CD4-positive, alpha-beta T cell treated with Interleukin-17A for 4 hours (primary cell): ENCODE results near the gene SPINK4.

Experiments used
- DNase-seq: peaks from one replicate; pipeline ENCODE4 v3.0.0-alpha.2; 2020; ENCODE audit warnings: mixed read lengths

Gene SPINK4

DNA sequence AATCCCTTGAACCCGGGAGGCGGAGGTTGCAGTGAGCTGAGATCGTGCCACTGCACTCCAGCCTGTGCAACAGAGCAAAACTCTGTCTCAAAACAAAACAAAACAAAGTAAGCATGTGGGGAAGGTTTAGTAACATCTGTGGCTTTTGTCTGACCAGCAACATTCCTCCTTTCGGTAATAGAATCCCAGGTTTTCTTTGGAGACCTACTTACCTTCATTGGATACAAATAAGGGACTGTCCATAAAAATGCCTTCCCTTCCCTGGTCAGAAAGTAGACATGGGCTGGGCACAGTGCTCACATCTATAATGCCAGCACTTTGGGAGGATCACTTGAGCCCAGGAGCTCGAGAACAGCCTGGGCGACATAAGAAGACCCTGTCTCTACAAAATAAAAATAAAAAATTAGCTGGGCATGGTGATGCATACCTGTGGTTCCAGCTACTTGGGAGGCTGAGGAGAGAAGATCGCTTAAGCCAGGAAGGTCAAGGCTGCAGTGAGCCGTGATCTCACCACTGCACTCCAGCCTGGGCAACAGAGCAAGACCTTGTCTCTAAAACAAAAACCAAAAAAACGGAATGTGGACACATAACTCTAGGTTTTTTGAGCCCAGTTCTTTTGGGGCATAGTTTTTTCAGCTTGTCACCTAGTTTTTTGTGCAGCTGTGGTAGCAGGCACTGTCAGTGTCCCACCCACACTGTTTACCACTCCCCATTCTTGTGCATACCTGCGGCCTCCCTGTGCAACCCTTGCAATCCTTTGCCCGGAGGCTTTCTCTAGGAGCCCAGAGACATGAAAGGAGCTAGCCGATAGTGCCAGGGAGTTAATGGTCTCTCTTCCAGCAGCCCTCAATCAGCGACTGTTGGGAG, 9.0 kb upstream of the SPINK4 start:
- DNase-seq = no peak

DNA sequence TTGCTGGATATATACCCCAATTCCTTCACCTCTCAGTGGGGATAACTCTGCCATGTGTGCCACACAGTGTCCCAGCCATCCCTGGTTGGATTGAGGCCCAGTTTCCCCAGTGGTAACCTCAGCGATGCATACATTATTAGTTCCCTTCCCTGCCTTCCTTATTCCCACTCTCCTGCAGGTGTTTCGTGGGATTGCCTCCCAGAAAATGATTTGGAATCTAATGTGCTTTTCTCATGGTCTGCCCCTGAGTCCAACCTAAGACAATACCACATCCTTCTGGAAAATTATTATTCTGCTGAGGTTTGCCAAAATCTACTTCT, 8.4 kb upstream of the SPINK4 start:
- no peak for DNase-seq

DNA sequence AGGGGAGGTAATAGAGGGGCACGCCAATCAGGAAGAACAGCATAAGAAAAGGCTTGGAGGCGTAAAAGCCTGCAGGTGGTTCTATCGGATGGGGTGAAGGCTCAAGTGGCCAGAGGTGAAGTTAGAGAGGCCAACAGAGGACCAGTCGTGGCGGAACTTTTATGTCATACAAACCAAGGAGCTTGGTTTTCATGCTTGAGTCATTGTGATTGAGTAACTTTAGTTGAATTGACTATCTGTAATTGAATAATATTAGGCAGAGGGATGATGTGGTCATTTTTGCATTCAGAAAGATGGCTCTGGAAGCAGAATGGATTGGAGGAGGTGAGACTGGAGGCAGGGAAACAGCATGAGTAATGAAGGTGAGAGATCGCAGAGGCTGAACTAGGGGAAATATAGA, 7.2 kb upstream of the SPINK4 start:
- no peak for DNase-seq

DNA sequence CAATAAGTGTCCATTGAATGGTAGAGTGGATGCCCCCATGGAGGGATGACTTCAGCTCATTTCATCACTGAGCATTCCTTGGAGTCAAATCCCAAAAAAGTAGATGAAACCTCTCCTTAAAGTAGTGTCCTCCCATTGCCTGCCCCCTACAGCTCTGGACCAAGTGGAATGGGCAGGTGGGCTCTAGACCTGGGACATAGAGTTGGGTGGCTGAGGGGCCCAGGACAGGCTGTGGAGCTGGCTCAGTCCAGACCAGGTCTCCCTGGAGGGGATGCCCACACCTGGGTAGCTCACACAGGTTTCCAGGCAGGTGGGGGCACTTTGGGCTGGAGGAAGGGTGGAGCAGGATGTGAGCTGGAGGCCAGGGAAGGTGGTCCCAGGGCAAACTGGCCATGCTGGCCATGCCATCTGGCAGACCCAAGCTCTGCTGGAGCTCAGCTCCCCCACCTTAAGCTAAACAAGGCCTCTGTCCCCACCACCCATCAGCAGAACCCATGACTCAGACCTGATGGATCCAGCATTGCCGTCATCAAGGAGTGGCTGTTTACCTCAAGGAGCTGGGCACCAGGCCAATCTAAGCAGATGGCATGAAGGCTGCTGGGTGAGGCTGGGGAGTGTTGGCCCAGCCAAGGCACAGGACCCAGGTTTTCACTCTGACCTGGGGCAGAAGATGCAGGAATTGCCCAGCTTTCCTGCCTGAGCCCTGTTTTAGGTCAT, 6.2 kb upstream of the SPINK4 start:
- no peak for DNase-seq

DNA sequence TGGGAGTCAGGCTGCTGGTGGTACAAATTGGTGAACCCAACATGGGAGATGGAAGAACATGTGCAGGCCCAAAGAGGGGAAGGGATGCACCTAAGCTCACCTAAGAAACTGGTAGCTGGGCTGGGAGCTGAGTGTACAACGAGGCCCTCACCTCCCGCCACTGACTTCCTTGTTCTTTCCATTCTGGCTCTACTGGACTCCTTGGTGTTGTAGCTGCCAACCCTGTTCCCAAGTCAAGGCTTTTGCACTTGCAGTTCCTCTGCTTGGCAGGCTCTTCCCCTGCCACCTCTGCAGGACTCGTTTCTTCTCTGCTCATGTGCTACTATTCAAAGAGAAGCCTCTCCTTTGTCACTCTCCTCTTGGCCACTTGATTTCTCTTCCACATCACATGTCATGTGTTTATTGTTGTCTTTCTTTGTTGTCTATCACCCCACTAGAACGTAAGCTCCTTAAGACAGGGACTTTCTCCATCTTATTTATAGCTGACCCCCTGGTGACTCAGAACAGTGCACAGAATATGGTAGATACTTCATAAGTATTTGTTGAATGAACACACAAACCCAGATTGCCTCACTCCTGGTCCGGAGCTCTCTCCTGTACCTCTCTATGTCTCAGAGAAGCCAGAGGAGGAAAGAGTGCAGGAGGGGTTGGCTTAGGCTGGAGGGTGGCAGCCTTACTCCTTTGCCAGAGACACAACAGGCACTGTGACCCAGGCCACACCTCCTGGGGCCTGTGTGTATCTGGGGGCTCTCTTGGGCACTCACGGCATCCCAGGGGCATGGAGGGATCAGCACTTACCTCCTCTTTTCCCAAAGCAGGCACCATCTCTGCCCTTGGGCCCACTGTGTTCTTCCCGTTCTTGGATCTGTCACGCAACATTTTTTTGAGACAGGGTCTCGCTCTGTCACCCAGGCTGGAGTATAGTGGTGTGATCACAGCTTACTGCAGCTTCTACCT, 5.2 kb upstream of the SPINK4 start:
- no peak for DNase-seq

DNA sequence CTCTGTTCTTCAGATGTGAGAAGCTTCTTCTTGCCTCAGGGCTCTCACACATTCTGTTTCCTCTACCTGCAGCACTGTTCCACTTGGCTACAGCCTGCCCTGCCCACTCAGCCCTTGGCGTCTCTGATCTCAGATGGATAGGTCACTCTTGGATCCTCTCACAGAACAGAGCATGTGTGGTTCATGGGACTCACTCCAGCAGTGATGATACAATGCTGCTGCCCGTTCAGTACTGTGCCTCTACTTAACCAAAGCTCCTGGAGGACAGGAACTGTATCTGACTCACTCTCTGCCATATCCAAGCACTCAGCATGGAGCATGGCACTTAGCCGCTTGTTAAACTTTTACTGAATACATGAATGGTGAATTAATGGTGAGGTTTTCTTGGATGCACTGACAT, 3.4 kb upstream of the SPINK4 start:
- no peak for DNase-seq

DNA sequence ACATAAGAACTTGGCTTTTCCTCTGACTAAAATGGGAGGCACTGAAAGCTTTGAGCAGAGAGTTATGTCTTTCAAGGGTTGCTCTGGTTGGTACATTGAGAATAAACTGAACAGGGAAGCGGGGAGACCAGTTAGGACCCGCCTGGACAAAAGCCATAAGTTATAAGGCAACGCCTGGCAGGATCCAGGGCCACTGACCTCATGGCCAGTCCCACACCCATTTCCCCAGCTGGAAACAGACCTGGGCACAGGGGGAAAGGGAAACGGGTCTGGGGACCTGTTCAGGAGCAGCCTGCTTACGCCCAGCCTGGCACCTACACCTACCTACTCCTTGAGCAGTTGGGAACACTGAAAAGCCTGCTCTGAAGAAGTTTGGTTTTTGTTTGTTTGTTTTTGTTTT, 1.3 kb downstream of the SPINK4 start:
- no peak for DNase-seq

DNA sequence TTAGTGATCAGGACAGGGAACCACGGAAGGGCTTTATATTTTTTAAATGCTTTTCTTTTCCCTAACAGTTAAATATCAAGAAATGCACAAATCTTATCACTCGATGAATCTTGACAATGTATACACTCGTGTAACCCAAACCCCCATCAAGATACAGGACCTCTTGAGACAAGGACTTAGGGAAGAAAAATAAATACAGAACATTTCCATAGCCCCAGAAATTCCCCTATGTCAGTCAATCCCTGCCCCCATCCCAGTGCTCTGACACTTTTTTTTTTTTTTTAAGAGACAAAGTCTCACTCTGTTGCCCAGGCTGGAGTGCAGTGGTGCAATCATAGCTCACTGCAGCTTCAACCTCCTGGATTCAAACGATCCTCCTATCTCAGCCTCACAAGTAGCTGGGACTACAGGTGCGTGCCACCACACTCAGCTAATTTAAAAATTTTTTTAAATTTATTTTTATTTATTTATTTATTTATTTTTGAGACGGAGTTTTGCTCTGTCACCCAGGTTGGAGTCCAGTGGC, 2.7 kb downstream of the SPINK4 start:
- DNase-seq = no peak

DNA sequence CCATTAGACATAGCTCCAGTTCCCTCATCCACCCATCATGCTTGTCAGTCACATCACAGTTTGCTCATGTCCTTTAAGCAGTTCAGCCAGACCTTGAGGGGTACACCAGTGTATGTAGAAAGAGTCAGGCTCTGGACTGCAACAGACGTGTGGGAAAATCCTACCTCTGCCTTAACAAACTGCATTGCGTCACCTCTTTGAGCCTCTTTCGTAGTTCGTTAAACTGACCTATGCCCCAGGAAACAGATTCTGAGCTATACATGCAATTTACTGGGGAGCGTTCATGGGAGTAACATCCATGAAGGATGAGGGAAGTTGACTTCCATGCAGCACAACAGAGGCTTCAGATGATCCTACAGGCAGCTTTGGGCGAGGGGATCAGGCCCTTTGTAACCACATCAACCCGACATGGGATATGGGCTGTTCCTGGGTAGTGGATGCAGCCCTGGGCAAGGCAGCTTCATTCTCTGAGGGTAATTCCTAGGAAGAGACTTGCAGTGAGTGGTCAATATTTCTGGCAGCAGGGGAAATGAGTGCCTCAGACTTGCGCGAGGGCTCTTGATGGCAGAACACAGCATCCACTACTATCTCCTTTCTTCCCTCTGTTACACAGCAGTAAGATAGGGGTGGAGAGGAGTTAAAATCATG, 4.3 kb downstream of the SPINK4 start:
- no peak for DNase-seq

DNA sequence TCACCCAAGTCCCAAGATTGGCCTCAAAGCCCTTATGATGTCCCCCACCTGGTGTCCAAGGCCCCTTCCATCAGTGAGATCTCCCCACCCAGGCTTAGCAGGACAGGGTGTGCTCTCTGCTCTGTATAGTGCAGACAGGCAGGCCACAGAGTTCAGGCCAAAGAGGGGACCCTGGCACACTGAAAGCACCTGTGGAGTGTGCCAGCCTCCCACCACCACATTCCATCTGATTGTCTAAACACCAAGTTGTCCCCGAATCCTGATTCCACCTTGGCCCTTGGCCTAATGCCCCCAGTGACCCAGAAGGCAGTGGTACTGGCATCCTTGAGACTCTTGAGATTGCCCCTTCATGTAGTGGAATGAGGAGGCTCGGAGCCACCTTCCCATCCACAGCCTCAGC, 5.4 kb downstream of the SPINK4 start:
- DNase-seq = no peak

DNA sequence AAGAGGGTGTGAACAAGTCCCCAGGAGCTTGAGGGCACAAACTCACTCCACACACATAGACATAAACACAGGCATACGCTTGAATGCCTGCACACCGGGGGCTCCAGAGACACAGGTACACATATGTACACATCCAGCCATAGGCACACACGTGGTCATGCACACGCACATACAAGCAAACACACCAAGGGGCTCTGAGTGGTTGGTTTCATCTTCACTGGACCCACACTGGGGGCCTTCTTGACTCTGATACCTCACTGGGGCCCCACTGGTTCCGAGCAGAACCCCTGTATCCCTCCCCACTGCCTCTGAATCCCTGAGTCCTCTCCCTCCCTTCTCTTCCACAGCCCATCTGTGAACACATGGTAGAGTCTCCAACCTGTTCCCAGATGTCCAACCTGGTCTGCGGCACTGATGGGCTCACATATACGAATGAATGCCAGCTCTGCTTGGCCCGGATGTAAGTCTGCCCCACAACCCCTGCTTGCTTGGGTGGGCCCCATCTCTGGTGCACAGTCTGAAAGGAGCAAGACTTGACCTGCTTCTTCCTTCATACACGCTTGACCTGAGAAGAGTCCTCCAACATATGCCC, 6.4 kb downstream of the SPINK4 start:
- no peak for DNase-seq

DNA sequence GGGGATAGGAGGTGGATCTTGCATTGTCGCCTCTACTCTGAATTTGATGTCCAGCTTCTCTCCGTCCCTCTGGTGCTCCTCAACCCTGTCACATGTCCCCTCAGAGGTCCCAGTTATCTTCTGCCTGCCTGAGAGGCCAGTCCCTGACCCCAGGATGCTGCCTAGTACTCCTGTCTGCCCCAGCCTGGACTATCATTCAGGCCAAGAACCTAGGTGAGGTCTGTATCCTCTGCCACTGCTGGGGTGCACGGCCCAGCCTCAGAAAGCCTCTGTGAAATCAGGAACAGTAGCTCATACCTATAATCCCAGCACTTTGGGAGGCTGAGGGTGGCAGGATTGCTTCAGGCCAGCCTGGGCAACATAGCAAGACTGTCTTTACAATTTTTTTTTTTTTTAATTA, 8.6 kb downstream of the SPINK4 start:
- no peak for DNase-seq

DNA sequence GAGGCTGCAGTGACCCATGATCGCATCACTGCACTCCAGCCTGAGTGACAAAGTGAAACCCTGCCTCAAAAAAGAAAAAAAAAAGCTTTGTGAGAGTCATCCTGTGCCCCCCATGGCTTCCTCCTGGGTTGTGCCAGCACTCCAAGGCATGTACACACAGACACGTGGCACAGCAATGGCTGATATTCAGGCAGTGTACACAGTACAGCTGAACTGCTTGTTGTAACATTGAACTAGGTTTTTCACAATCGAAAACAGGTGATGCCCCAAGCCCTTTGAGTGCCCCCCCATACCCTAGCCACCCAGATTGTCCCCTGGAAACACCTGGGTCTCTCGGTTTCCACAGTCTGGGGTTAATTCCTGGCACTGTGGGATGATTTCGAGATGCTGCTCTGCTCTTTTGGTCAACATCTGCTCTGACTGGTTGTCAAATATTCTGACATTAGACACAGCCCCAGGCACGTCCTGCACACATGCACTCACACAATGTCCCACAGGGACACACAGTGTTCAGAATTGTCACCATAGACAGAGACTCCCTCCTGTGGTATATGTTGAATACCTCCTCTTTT, 9.2 kb downstream of the SPINK4 start:
- no peak for DNase-seq

DNA sequence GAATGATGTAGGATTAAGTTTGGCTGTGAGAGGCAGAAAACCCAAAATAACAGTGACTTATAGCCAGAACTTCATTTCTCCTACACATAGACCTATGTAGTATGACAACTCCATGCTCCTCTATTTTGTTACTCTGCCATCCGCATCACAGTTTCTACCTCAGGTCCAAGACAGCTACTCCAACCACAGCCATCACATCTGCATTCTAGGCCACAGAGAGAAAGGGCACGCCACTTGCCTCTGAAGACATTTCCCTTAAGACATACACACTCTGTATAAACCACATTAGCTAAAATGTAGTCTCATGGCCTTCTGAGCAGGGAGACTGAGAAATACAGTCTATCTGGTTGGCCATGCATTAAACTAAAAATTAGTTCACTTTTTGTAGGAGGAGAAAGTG, 10.0 kb downstream of the SPINK4 start:
- DNase-seq = no peak

DNA sequence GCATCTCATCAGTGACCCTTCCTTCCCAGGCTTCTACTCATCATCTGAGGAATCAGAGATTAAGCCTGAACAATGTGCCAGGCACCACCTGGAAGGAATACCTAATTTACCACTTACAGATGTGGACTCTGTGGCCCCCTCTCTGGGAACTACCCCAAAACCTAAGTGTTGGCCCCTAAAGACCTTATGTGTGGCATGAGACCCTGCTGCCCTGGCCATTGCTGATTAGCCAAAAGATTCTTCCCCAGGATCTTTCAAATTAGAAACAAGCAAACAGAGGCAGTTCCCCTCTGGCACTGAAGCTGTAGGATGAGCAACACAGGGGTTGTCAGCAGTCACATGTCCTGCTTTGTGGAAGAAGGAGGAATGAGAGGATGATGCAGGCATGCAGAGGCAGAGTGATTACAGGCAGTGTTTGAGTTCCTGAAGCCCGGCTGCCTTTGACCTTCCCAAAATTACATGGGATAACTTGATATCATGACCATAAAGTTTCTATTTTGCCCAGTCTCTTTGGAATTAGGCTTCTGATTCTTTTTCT, 10.6 kb downstream of the SPINK4 start:
- no peak for DNase-seq

DNA sequence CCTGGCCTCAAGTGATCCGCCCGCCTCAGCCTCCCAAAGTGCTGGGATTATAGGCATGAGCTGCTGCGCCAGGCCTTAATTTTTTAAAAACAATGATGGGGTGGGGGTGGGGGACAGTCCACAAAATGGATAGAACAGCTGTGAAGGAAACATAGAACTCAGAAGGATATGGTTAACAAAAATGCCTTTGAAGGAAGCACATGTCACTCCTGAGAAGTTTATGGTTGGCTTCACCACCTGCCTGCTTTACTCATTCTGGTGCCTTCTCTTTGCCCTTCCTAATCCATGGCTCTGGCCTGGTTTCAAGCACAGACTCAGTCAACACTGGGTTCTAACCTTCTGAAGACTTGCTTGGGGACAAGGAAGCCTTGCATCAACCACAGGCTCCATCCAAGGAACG, 14.2 kb downstream of the SPINK4 start:
- DNase-seq = no peak

DNA sequence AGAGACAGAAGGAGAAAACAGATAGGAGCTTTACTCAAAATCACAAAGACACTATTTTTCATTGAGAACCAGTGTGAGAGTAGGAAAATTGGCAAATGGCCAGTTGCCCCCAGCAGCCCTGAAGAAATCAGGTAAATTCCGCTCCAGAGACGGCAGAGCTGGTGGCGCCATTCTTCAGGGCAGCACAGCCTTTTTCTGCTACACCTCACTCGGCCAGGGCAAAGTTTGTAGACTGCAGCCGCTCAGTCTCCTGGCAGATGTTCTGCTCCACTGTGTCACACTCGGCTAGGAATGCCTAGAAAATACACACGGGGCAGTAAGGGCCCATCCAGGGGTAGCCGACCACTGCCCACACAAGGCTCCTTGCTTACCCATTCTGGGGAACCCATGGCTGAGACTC, 15.0 kb downstream of the SPINK4 start:
- DNase-seq = no peak

DNA sequence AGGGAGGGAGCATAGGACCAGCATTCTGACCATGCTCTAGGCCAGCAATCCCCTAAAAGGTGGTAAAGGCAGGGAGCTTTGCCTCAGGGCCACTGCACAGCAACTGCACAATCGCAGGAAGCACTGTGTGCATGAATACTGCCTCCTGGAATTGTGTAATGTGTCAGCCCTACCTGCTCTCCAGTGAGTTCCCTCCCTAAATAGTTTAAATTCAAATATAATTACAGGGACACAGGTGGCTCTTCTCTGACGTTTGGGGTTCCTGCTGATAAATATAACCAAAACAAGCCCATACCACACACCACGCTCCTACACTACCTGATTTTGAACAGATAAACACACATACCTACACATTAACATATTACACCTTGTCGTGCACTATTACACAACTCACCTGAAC, 15.5 kb downstream of the SPINK4 start:
- DNase-seq = no peak

DNA sequence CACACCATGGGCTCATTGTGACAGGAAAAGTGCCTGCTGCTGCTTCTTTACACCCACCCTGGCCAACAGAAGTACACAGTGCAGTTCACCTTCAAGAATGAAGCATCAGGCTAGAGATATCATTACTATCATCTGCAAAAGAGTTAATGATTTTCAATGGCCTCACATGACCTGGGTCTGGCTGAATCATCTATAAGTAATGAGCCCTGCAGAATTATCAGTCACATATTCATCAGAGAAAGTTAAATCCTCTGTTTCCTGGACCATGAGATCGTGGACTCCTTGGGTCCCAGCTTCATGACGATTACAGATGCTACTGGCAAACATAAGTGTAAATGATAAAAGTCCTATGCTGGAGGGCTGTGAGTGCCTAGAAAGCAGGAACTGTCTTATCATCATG, 16.3 kb downstream of the SPINK4 start:
- no peak for DNase-seq

DNA sequence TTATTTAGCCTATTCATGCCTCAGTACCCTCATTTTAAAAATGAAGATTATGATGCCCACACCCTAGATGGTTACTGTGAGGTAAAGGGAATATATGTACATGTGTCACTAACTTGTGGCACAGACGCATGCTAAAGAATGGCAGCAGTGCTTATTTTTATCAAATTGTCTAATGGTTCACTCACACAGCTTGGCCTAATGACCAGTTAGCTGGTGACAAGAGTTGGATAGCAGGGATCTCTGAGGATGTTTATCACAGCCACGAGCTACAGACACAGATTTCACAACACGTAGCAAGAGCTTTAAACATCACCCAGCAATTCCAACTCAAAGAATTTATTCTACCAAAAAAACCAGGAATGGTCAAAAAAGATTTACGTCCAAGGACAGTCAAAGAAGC, 17.3 kb downstream of the SPINK4 start:
- no peak for DNase-seq

DNA sequence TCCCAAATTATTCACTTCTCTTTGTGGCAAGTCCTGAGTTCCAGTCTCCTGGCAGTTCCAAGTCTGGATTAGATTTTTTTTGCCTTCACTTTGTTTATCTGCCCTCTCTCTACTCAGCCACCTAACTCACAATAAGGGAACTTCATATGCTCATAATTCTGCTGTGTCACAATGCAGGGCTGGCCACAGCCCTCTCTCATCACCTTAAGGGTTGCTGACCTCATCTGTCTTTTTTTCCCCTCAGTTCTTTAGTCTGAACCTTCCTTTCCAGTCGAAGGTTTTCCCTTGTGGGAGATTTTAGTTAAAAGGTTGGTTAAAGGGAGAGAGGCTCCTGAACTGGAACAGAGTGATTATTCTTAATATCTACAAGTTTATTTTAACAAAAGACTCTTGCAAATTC, 20.4 kb downstream of the SPINK4 start:
- DNase-seq = no peak
